ENCODE results near the gene FKBP1A. TPM values are rescaled to one million over a fixed set of nuclear protein-coding genes. Genes with fewer than 3 reads are reported as not detected.

Gene FKBP1A
- total RNA-seq, 2 donors from 2014 or later, result 69.9 to 184 TPM

GRCh38 chr20:1331801-1332453, 60.9 kb downstream of the FKBP1A start:
- Histone ChIP-seq H3K9me3 (no peaks in the 10 kb centered on the region), H3K4me1 (ENCODE audit: control insufficient read depth in 1 of 2, low read depth in 2 of 2) (peaks cover 5 to 22% of the 10 kb centered on the region in 2 donors), H3K36me3 (no peaks in the 10 kb centered on the region), H3K4me3 (no peak overlapping the region), H3K27ac (no peak overlapping the region), H3K27me3 (replicated peaks; ENCODE audit: insufficient read depth) (no peaks in the 10 kb centered on the region)
- ATAC-seq (ENCODE audit: insufficient number of reproducible peaks, low FRiP score, low read depth), result no peak
- no peak for DNase-seq (ENCODE audit: low spot score)
- no peak for TF ChIP-seq CTCF (IDR thresholded peaks at IDR 0.05)

- no peaks in the 10 kb centered on the region for H3K9me3 ChIP-seq
- TF ChIP-seq CTCF (IDR thresholded peaks at IDR 0.05), result no peak
- H3K4me1 ChIP-seq (ENCODE audit: control insufficient read depth in 1 of 2, low read depth in 2 of 2), result peaks cover 7 to 24% of the 10 kb centered on the region in 2 donors
- no peaks in the 10 kb centered on the region for H3K36me3 ChIP-seq
- ATAC-seq (ENCODE audit: insufficient number of reproducible peaks, low FRiP score, low read depth) (no peak), DNase-seq (ENCODE audit: low spot score) (no peak)
- H3K27ac ChIP-seq, result no peak overlapping the region
- no peaks in the 10 kb centered on the region for H3K27me3 ChIP-seq (replicated peaks; ENCODE audit: insufficient read depth)
- H3K4me3 ChIP-seq, result no peak overlapping the region
These were observed 61.8 kb downstream of the FKBP1A start for GRCh38 chr20:1331101-1331500.

GRCh38 chr20:1330075-1330830, 62.6 kb downstream of the FKBP1A start:
- Histone ChIP-seq H3K36me3 (no peaks in the 10 kb centered on the region), H3K27me3 (replicated peaks; ENCODE audit: insufficient read depth) (no peaks in the 10 kb centered on the region), H3K4me3 (no peak overlapping the region), H3K4me1 (ENCODE audit: control insufficient read depth in 1 of 2, low read depth in 2 of 2) (peaks cover 7 to 28% of the 10 kb centered on the region in 2 donors), H3K9me3 (no peaks in the 10 kb centered on the region), H3K27ac (peak overlapping the region in 1 of 2 donors; percentile 13)
- no peak for DNase-seq (ENCODE audit: low spot score)
- TF ChIP-seq CTCF (IDR thresholded peaks at IDR 0.05), result no peak
- no peak for ATAC-seq (ENCODE audit: insufficient number of reproducible peaks, low FRiP score, low read depth)

GRCh38 chr20:1328680-1329330, 64.0 kb downstream of the FKBP1A start, which contains the start of gene SDCBP2:
Gene SDCBP2 (minus strand): TSS chr20:1329139. CDS start chr20:1320416, 8,723 bp downstream.
- Histone ChIP-seq H3K27me3 (replicated peaks; ENCODE audit: insufficient read depth) (no peaks in the 10 kb centered on the region), H3K27ac (peak within 1 kb of the TSS in 1 of 2 donors; percentile 13), H3K36me3 (no peaks in the 10 kb centered on the region), H3K9me3 (no peaks in the 10 kb centered on the region), H3K4me1 (ENCODE audit: control insufficient read depth in 1 of 2, low read depth in 2 of 2) (peaks cover 7 to 35% of the 10 kb centered on the region in 2 donors), H3K4me3 (no peak within 1 kb of the TSS)
- no peak for TF ChIP-seq CTCF (IDR thresholded peaks at IDR 0.05)
- ATAC-seq (ENCODE audit: insufficient number of reproducible peaks, low FRiP score, low read depth) (no peak), DNase-seq (ENCODE audit: low spot score) (no peak)
